Measurements from ENCODE around the gene ATAD3B.
"Not testable (repeated sequence)": the region's sequence is repeated elsewhere in the genome, so short reads cannot be mapped to it uniquely, and the experiment has no call there.

ATAD3B gene

GRCh38 chr1:1510912-1511532, 39.5 kb downstream of the ATAD3B start:
- H3K9ac ChIP-seq: no peak overlapping the region
- no peaks in the 10 kb centered on the region for H3K9me3 ChIP-seq (ENCODE audit: control insufficient read depth, low read length)
- TF ChIP-seq CTCF (IDR thresholded peaks at IDR 0.05): no peak
- no peaks in the 10 kb centered on the region for H3K36me3 ChIP-seq (ENCODE audit: control insufficient read depth, insufficient read depth, low read length)
- H3K79me2 ChIP-seq: no peaks in the 10 kb centered on the region
- H3K27ac ChIP-seq: peak overlapping the region; percentile 83
- H3K4me2 ChIP-seq (ENCODE audit: low read length): peak overlapping the region; percentile 97
- H3K4me3 ChIP-seq (ENCODE audit: low read depth, low read length): peak overlapping the region; percentile 91
- H3K27me3 ChIP-seq (ENCODE audit: control insufficient read depth, insufficient read depth, low read length): no peaks in the 10 kb centered on the region
- H3K4me1 ChIP-seq: peaks cover 3% of the 10 kb centered on the region
- peak overlapping the region; percentile 81 for H2AFZ ChIP-seq

- Histone ChIP-seq H3K9ac (no peak within 1 kb of the TSS), H3K27me3 (ENCODE audit: control insufficient read depth, insufficient read depth, low read length) (no peaks in the 10 kb centered on the region), H3K9me3 (ENCODE audit: control insufficient read depth, low read length) (no peaks in the 10 kb centered on the region), H3K4me3 (ENCODE audit: low read depth, low read length) (peak within 1 kb of the TSS; percentile 91), H3K4me1 (peaks cover 3% of the 10 kb centered on the region), H3K27ac (peak within 1 kb of the TSS; percentile 83), H3K36me3 (ENCODE audit: control insufficient read depth, insufficient read depth, low read length) (no peaks in the 10 kb centered on the region), H3K4me2 (ENCODE audit: low read length) (peak within 1 kb of the TSS; percentile 97), H3K79me2 (no peaks in the 10 kb centered on the region), H2AFZ (peak within 1 kb of the TSS; percentile 81)
- TF ChIP-seq CTCF (IDR thresholded peaks at IDR 0.05): no peak
These were observed 40.1 kb downstream of the ATAD3B start, which contains the start of gene ATAD3A for GRCh38 chr1:1511533-1512285. Gene ATAD3A, plus strand, starts transcription at chr1:1512162. Its CDS starts 107 bp downstream, at chr1:1512269.

- H3K36me3 ChIP-seq (ENCODE audit: control insufficient read depth, insufficient read depth, low read length); H3K79me2 ChIP-seq; H3K9me3 ChIP-seq (ENCODE audit: control insufficient read depth, low read length); H3K4me2 ChIP-seq (ENCODE audit: low read length); H3K27me3 ChIP-seq (ENCODE audit: control insufficient read depth, insufficient read depth, low read length); H3K4me1 ChIP-seq; H3K9ac ChIP-seq; H2AFZ ChIP-seq; H3K27ac ChIP-seq: not testable (repeated sequence)
- H3K4me3 ChIP-seq (ENCODE audit: low read depth, low read length): peak overlapping the region; percentile 37
These were observed 40.9 kb downstream of the ATAD3B start for GRCh38 chr1:1512425-1512824.

GRCh38 chr1:1513675-1514074, 42.1 kb downstream of the ATAD3B start:
- H3K9ac ChIP-seq: not testable (repeated sequence)

GRCh38 chr1:1514376-1514775, 42.8 kb downstream of the ATAD3B start:
- not testable (repeated sequence) for H2AFZ ChIP-seq; H3K27me3 ChIP-seq (ENCODE audit: control insufficient read depth, insufficient read depth, low read length); H3K4me3 ChIP-seq (ENCODE audit: low read depth, low read length); H3K36me3 ChIP-seq (ENCODE audit: control insufficient read depth, insufficient read depth, low read length); H3K9me3 ChIP-seq (ENCODE audit: control insufficient read depth, low read length); H3K4me1 ChIP-seq; H3K27ac ChIP-seq; H3K79me2 ChIP-seq; H3K4me2 ChIP-seq (ENCODE audit: low read length); H3K9ac ChIP-seq

More at GRCh38 chr1:1513675-1514074, 42.1 kb downstream of the ATAD3B start:
- H3K9me3 ChIP-seq (ENCODE audit: control insufficient read depth, low read length); H3K36me3 ChIP-seq (ENCODE audit: control insufficient read depth, insufficient read depth, low read length); H3K4me2 ChIP-seq (ENCODE audit: low read length); H3K27ac ChIP-seq; H3K79me2 ChIP-seq; H3K4me1 ChIP-seq; H3K4me3 ChIP-seq (ENCODE audit: low read depth, low read length); H2AFZ ChIP-seq; H3K27me3 ChIP-seq (ENCODE audit: control insufficient read depth, insufficient read depth, low read length): not testable (repeated sequence)

GRCh38 chr1:1516923-1517322, 45.4 kb downstream of the ATAD3B start:
- H3K27me3 ChIP-seq (ENCODE audit: control insufficient read depth, insufficient read depth, low read length); H3K4me2 ChIP-seq (ENCODE audit: low read length); H3K27ac ChIP-seq; H3K9ac ChIP-seq; H3K79me2 ChIP-seq; H3K4me3 ChIP-seq (ENCODE audit: low read depth, low read length); H3K36me3 ChIP-seq (ENCODE audit: control insufficient read depth, insufficient read depth, low read length); H2AFZ ChIP-seq; H3K9me3 ChIP-seq (ENCODE audit: control insufficient read depth, low read length); H3K4me1 ChIP-seq: not testable (repeated sequence)

Measured in parathyroid adenoma (tissue), 2 donors.